ENCODE data around the gene EME2. TPM values are rescaled to one million over a fixed set of nuclear protein-coding genes. Genes with fewer than 3 reads are reported as not detected.

Gene EME2
- total RNA-seq, 1 experiment from 2014 or later: 24.2 TPM

- TF ChIP-seq EZH2 (IDR thresholded peaks at IDR 0.05; ENCODE audit: low read depth): no peak
- no peak for TF ChIP-seq CTCF (conservative IDR thresholded peaks at IDR 0.05)
- Histone ChIP-seq H3K4me1 (replicated peaks; ENCODE audit: insufficient read depth) (no peaks in the 10 kb centered on the region), H2AFZ (no peak overlapping the region), H3K36me3 (ENCODE audit: low read depth) (no peaks in the 10 kb centered on the region), H3K27me3 (ENCODE audit: insufficient read depth, low read depth) (no peaks in the 10 kb centered on the region), H3K9me3 (ENCODE audit: insufficient read depth, low read depth) (no peaks in the 10 kb centered on the region), H3F3A (ENCODE audit: insufficient read depth, low read depth) (no peaks in the 10 kb centered on the region), H3K4me2 (no peak overlapping the region), H3K27ac (no peak overlapping the region), H3K9me2 (ENCODE audit: insufficient read depth) (no peaks in the 10 kb centered on the region), H3K79me2 (ENCODE audit: low read depth) (peaks cover 4% of the 10 kb centered on the region; the same call in 1 of the 2 replicates), H4K20me1 (ENCODE audit: insufficient read depth) (no peaks in the 10 kb centered on the region; the same call in 1 of the 2 replicates), H3K4me3 (no peak overlapping the region)
- intact Hi-C loops (cut with micrococcal nuclease; ENCODE audit: unreplicated experiment): no loop called here
- DNase-seq: no peak
- CTCF ChIA-PET: no interaction called here
- BruUV-seq (replicated peaks): no TSS peak
- POLR2A ChIA-PET (ENCODE audit: unreplicated experiment): no interaction called here
Observed at GRCh38 chr16:1729026-1729425, 43.6 kb upstream of the EME2 start.

- Histone ChIP-seq H3K27ac (no peak overlapping the region), H3K4me1 (replicated peaks; ENCODE audit: insufficient read depth) (no peaks in the 10 kb centered on the region), H3K9me2 (ENCODE audit: insufficient read depth) (no peaks in the 10 kb centered on the region), H3K36me3 (ENCODE audit: low read depth) (no peaks in the 10 kb centered on the region), H4K20me1 (ENCODE audit: insufficient read depth) (no peaks in the 10 kb centered on the region), H3K79me2 (ENCODE audit: low read depth) (0 out of 2 replicates have a peak, but pooled peaks cover 3% of the 10 kb centered on the region), H3K4me3 (no peak overlapping the region), H3K4me2 (no peak overlapping the region), H3K9me3 (ENCODE audit: insufficient read depth, low read depth) (no peaks in the 10 kb centered on the region), H3K27me3 (ENCODE audit: insufficient read depth, low read depth) (no peaks in the 10 kb centered on the region), H3F3A (ENCODE audit: insufficient read depth, low read depth) (peaks cover under 1% of the 10 kb centered on the region; the same call in 1 of the 2 replicates), H2AFZ (no peak overlapping the region)
- BruUV-seq (replicated peaks): no TSS peak
- intact Hi-C loops (cut with micrococcal nuclease; ENCODE audit: unreplicated experiment): no loop called here
- no peak for DNase-seq
- TF ChIP-seq CTCF (conservative IDR thresholded peaks at IDR 0.05): no peak
- no peak for TF ChIP-seq EZH2 (IDR thresholded peaks at IDR 0.05; ENCODE audit: low read depth)
- CTCF ChIA-PET: no interaction called here
- POLR2A ChIA-PET (ENCODE audit: unreplicated experiment): no interaction called here
Observed at GRCh38 chr16:1729445-1729844, 43.2 kb upstream of the EME2 start.

- TF ChIP-seq EZH2 (IDR thresholded peaks at IDR 0.05; ENCODE audit: low read depth): no peak
- no peak for TF ChIP-seq CTCF (conservative IDR thresholded peaks at IDR 0.05)
- intact Hi-C loops (cut with micrococcal nuclease; ENCODE audit: unreplicated experiment): no loop called here
- Histone ChIP-seq H3K4me3 (no peak overlapping the region), H2AFZ (no peak overlapping the region), H3K27me3 (ENCODE audit: insufficient read depth, low read depth) (no peaks in the 10 kb centered on the region), H4K20me1 (ENCODE audit: insufficient read depth) (no peaks in the 10 kb centered on the region), H3K36me3 (ENCODE audit: low read depth) (no peaks in the 10 kb centered on the region), H3K9me2 (ENCODE audit: insufficient read depth) (no peaks in the 10 kb centered on the region), H3K9me3 (ENCODE audit: insufficient read depth, low read depth) (no peaks in the 10 kb centered on the region), H3K27ac (no peak overlapping the region), H3K4me2 (no peak overlapping the region), H3F3A (ENCODE audit: insufficient read depth, low read depth) (peaks cover 16% of the 10 kb centered on the region), H3K4me1 (replicated peaks; ENCODE audit: insufficient read depth) (no peaks in the 10 kb centered on the region), H3K79me2 (ENCODE audit: low read depth) (0 out of 2 replicates have a peak, but pooled peaks cover 2% of the 10 kb centered on the region)
- ChIA-PET CTCF (no interaction called here), POLR2A (ENCODE audit: unreplicated experiment) (no interaction called here)
- BruUV-seq (replicated peaks): no TSS peak
- DNase-seq: no peak
Observed at GRCh38 chr16:1731073-1731472, 41.5 kb upstream of the EME2 start.

Data from PC-9 (cell line).